Gastroesophageal sphincter (tissue), 4 donors: ENCODE data around the gene MTIF3. TPM values are rescaled to one million over a fixed set of nuclear protein-coding genes. Genes with fewer than 3 reads are reported as not detected.

Experiments used
- ATAC-seq: fragments of 150-250 bp; one replicate; pipeline ENCODE4 v1.9.1; 2016; ENCODE audit warnings: mild to moderate bottlenecking, moderate library complexity
- H3K27ac ChIP-seq, 4 donors: fragments of 200-600 bp; sonication (generic) in 3 of 4; 1 replicate in 3 of 4; 2 replicates in 1 of 4; pipeline ENCODE4 v1.5.1; 2016 to 2019
- H3K27me3 ChIP-seq: fragments of 200-600 bp; sonication (generic); one replicate; pipeline ENCODE4 v1.5.1; 2019
- H3K36me3 ChIP-seq, 2 donors: fragments of 200-600 bp; sonication (generic); one replicate each; pipeline ENCODE4 v1.5.1; 2019; ENCODE audit warnings: control low read depth in 1 of 2
- H3K4me1 ChIP-seq, 3 donors: fragments of 200-600 bp; sonication (generic); 1 replicate in 2 of 3; 2 replicates in 1 of 3; pipeline ENCODE4 v1.5.1; 2016 to 2019; ENCODE audit warnings: control low read depth in 2 of 3
- H3K4me3 ChIP-seq, 2 donors: fragments of 200-600 bp; sonication (generic); one replicate each; pipeline ENCODE4 v1.5.1; 2019; ENCODE audit warnings: mild to moderate bottlenecking in 1 of 2, moderate library complexity in 1 of 2
- H3K9me3 ChIP-seq, 3 donors: fragments of 200-600 bp; sonication (generic); one replicate each; pipeline ENCODE4 v1.5.1; 2017 to 2019; ENCODE audit warnings: control low read depth in 2 of 3
- EP300 ChIP-seq: sonication (generic); formaldehyde crosslinking; IDR thresholded peaks from one replicate; pipeline ENCODE4 v1.6.1; 2017; ENCODE audit warnings: antibody characterized with exemption, mild to moderate bottlenecking
- POLR2A ChIP-seq, 2 donors: fragments of 450-650 bp; IDR thresholded peaks; one replicate each; pipeline ENCODE4 v1.6.1; 2017; ENCODE audit warnings: antibody characterized with exemption in 2 of 2, mild to moderate bottlenecking in 2 of 2, moderate library complexity in 1 of 2
- POLR2AphosphoS5 ChIP-seq: sonication (generic); formaldehyde crosslinking; IDR thresholded peaks from one replicate; pipeline ENCODE4 v1.6.1; 2017; ENCODE audit warnings: antibody characterized with exemption
- WGBS, 2 donors: methylation state at CpG; one replicate each; pipeline ENCODE4 v1.1.5; 2018; ENCODE audit warnings: low coverage in 1 of 2; 5-methylcytosine and 5-hydroxymethylcytosine counted together
- total RNA-seq, 4 donors: library from RNA; depleted of rRNA; stranded (reverse); fragments of >200 nt; gene quantifications; one replicate each; pipeline ENCODE4 v1.1.0, GENCODE V29; 2016
- TF ChIP-seq, protein P1 (sequence below), 4 experiments: fragments of 200-600 bp in 2 of 4; fragments of 450-650 bp in 2 of 4; sonication (generic) in 1 of 4; IDR thresholded peaks; one replicate each; pipeline ENCODE4 v1.5.1; 2017 to 2019; ENCODE audit warnings: antibody characterized with exemption in 4 of 4, mild to moderate bottlenecking in 2 of 4, moderate library complexity in 2 of 4

Gene MTIF3, protein sequence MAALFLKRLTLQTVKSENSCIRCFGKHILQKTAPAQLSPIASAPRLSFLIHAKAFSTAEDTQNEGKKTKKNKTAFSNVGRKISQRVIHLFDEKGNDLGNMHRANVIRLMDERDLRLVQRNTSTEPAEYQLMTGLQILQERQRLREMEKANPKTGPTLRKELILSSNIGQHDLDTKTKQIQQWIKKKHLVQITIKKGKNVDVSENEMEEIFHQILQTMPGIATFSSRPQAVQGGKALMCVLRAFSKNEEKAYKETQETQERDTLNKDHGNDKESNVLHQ
- total RNA-seq = 10 to 100 TPM; 40.1 to 72.0 (median 56.3) TPM

DNA sequence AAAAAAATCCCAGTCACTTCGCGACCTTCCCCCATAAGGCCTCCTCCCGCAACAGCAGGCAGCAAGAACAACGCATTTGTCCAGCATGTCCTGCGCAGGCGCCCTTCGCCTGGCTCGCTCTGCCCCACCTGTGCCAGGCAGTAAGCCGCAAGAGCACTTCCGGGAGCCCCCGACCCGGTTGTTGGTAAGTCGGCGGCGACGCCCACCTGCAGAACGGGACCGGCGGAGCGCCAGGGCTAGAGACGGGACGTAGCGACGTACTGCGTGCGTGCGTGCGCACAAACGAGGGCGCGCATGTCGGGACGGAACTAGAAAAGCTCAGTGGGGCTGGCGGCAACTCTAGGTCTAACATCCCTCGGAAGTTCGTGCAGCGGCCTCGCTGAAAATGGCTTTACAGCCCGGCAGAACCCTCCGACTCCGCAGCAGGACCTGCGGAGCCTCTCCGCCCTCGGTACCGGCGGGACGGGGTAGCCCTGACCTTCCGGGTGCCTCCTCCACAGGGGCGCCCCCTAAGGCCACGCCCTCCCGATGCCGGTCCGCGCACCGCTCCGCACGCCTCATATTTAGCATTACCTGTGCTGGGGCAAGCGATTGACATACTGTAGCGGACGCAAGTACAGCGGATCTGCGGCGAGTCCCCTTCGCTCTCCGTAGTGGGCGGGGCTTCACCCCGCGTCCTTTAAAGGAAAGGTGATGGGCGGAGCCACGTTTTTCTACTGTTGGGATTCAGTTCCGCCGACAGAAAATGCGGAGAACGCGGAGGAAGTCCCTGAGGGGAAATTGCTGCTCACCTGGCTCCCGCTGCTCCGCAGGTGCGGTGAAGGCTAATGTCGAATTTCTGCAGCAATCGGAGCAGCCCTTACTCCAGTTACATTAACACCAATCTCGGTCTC is at the start of gene MTIF3:
Gene MTIF3, minus strand, starts transcription at position 629 of the 893 bp plus-strand sequence. CDS start 10,116 bp downstream, outside the sequence.
- WGBS, 2 donors = 1% methylated on average over 15 of the region's 81 CpGs; no CpG with 5 or more reads in 1 of the 2 donors
- Histone ChIP-seq H3K27me3 (no peaks in the 10 kb centered on the region), H3K9me3 (no peaks in the 10 kb centered on the region), H3K27ac (peak within 1 kb of the TSS; percentile 97 to 100 (median 99)), H3K4me1 (peaks cover 4 to 40% (median 14%) of the 10 kb centered on the region in 3 donors), H3K4me3 (peak within 1 kb of the TSS; percentile 92 to 94), H3K36me3 (no peaks in the 10 kb centered on the region)
- TF ChIP-seq POLR2A (IDR thresholded peaks at IDR 0.05) (peak; percentile 51 to 58), EP300 (no peak), POLR2AphosphoS5 (peak; percentile 89)
- TF ChIP-seq, protein P1, sequence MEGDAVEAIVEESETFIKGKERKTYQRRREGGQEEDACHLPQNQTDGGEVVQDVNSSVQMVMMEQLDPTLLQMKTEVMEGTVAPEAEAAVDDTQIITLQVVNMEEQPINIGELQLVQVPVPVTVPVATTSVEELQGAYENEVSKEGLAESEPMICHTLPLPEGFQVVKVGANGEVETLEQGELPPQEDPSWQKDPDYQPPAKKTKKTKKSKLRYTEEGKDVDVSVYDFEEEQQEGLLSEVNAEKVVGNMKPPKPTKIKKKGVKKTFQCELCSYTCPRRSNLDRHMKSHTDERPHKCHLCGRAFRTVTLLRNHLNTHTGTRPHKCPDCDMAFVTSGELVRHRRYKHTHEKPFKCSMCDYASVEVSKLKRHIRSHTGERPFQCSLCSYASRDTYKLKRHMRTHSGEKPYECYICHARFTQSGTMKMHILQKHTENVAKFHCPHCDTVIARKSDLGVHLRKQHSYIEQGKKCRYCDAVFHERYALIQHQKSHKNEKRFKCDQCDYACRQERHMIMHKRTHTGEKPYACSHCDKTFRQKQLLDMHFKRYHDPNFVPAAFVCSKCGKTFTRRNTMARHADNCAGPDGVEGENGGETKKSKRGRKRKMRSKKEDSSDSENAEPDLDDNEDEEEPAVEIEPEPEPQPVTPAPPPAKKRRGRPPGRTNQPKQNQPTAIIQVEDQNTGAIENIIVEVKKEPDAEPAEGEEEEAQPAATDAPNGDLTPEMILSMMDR (IDR thresholded peaks at IDR 0.05) = peak in 2 of 4 experiments; percentile 9 to 32
- ATAC-seq = peak; percentile 90

DNA sequence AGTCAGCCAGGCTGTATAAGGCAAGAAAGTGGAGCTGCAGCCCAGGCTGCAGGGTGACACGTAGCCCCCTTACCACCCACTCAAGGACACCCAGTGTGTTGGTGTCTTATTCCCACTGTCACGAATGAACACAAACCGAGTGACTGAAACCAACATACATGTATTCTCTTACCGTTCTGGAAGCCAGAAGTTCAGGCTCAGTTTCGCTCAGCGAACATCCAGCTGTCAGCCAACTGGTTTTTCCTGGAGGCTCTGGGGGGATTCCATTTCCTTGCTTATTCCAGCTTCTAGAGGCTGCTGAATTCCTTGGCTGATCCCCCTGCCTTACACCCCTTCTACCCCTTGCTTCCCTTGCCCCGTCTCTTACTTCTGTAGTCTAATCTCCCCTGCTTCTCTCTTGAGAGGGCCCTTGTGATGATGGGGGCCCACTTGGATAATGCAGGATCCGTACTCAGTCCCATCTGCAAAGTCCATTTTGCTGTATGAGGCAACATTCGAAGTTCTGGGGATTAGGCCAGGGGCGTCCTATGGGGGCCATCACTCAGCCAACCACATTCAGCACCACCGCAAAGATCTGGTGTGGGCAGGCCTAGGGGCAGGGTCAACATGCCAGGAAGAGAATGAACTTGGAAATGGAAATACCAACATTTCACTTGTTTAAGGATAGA is 47.3 kb upstream of the MTIF3 start:
- Histone ChIP-seq H3K27me3 (peaks cover 3% of the 10 kb centered on the region), H3K36me3 (no peaks in the 10 kb centered on the region), H3K9me3 (no peaks in the 10 kb centered on the region), H3K4me3 (no peak overlapping the region), H3K27ac (no peak overlapping the region), H3K4me1 (no peaks in the 10 kb centered on the region)
- no peak for TF ChIP-seq POLR2AphosphoS5
- TF ChIP-seq POLR2A (IDR thresholded peaks at IDR 0.05) = no peak
- TF ChIP-seq, protein P1 (IDR thresholded peaks at IDR 0.05) = no peak
- no peak for TF ChIP-seq EP300
- no peak for ATAC-seq
- WGBS, 2 donors = 78 to 92% methylated on average over 10 to 11 of the region's 11 CpGs

DNA sequence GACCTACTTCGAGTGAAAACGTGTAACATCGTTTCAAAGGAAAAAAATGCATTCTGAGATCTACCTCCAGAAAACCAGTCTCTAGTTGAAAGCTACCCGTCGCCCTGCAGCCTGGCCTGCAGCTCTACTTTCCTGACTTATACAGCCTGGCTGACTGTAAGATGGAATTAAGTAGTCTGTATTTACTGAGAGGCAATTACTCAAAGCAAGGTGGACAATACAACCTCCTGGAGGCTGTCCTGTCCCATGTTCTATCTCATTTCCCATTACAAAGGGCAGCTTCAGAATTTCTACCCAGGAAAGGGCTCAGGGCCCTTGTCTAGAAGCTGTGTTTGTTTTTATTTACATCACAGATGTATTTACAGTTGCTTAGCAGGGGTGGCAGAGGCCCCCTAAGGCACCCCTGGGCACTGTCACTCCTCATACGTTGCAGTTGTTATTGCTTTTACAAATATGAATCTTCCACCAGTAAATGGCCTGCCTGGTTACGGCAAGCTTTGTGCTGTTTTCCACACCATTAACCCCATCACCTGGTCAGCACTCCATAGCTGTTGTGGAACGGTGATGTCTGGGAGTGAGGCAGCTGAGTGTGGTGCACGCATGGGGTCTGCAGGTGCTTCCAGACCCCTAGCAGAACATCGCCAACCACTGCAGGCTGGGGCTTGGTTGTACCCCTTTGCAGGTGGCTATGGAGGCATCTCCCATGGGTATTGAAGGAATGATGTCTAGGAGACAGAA is 46.3 kb upstream of the MTIF3 start:
- no peak overlapping the region for H3K27ac ChIP-seq
- no peaks in the 10 kb centered on the region for H3K36me3 ChIP-seq
- TF ChIP-seq POLR2A (IDR thresholded peaks at IDR 0.05) = no peak
- TF ChIP-seq, protein P1 (IDR thresholded peaks at IDR 0.05) = no peak
- no peak for TF ChIP-seq POLR2AphosphoS5
- no peak for TF ChIP-seq EP300
- WGBS, 2 donors = 49 to 100% methylated on average over 1 to 6 of the region's 10 CpGs
- H3K4me3 ChIP-seq = no peak overlapping the region
- H3K27me3 ChIP-seq = peaks cover 3% of the 10 kb centered on the region
- H3K4me1 ChIP-seq = no peaks in the 10 kb centered on the region
- ATAC-seq = no peak
- no peaks in the 10 kb centered on the region for H3K9me3 ChIP-seq

DNA sequence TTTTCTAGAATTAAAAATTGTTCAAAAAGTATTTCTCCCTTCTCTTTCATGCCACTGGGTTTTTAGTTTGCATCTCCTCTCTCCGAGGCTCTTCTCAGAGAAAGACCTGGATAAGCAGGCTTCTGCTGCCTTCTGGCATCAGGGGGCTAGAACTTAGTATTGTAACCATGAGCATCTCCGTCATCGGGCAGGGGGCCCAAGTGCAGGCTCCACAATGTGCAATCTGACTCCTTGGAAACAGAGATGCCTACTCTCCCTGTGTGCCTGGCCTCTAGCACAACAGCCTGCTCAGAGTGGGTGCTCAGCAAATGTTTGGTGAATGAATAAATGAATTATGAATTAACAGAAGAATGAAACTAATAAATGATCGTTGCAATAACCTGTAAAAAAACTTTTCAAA is 45.6 kb upstream of the MTIF3 start:
- 40 to 74% methylated on average over 2 to 4 of the region's 4 CpGs for WGBS, 2 donors

More for the DNA sequence above, 45.6 kb upstream of the MTIF3 start:
- Histone ChIP-seq H3K9me3 (no peaks in the 10 kb centered on the region), H3K36me3 (no peaks in the 10 kb centered on the region), H3K4me1 (no peaks in the 10 kb centered on the region), H3K27me3 (peaks cover 3% of the 10 kb centered on the region), H3K27ac (no peak overlapping the region), H3K4me3 (no peak overlapping the region)
- TF ChIP-seq POLR2AphosphoS5 = no peak
- TF ChIP-seq POLR2A (IDR thresholded peaks at IDR 0.05) = no peak
- TF ChIP-seq EP300 = no peak
- TF ChIP-seq, protein P1 (IDR thresholded peaks at IDR 0.05) = no peak
- no peak for ATAC-seq
